Measurements from ENCODE around the gene SYT6. TPM values are rescaled to one million over a fixed set of nuclear protein-coding genes. Genes with fewer than 3 reads are reported as not detected.

SYT6 gene
- total RNA-seq, 1 experiment from 2014 or later = not detected

GRCh38 chr1:114103992-114104391, 49.7 kb downstream of the SYT6 start:
- H3K4me1 ChIP-seq (ENCODE audit: control insufficient read depth in 1 of 2, insufficient read depth in 2 of 2, low read length in 2 of 2) = no peaks in the 10 kb centered on the region
- peaks cover 36% of the 10 kb centered on the region for H3K27me3 ChIP-seq (ENCODE audit: insufficient read depth, low read length)
- no peaks in the 10 kb centered on the region for H3K79me2 ChIP-seq (ENCODE audit: insufficient read depth, low read length)
- no peak overlapping the region for H3K9ac ChIP-seq (ENCODE audit: low read length)
- H3K9me2 ChIP-seq (ENCODE audit: insufficient read depth) = no peaks in the 10 kb centered on the region
- H3K4me2 ChIP-seq (ENCODE audit: low read length) = no peak overlapping the region
- TF ChIP-seq ZBTB33 (IDR thresholded peaks at IDR 0.05; ENCODE audit: extremely low read depth, insufficient replicate concordance, low read length) (no peak), MAX (IDR thresholded peaks at IDR 0.05) (no peak), CEBPB (IDR thresholded peaks at IDR 0.05; ENCODE audit: low read depth) (no peak), SIN3A (IDR thresholded peaks at IDR 0.05; ENCODE audit: low read depth) (no peak), ZNF274 (IDR thresholded peaks at IDR 0.05; ENCODE audit: low read depth, low read length) (no peak), ELF1 (IDR thresholded peaks at IDR 0.05; ENCODE audit: borderline replicate concordance, low read depth) (no peak), ATF3 (IDR thresholded peaks at IDR 0.05) (no peak), POLR2A (IDR thresholded peaks at IDR 0.05; ENCODE audit: borderline replicate concordance, extremely low read depth, insufficient read depth, insufficient read length) (no peak), POLR2AphosphoS5 (IDR thresholded peaks at IDR 0.05; ENCODE audit: low read depth, low read length) (no peak), SRF (IDR thresholded peaks at IDR 0.05; ENCODE audit: low read depth) (no peak)
- no peak for ATAC-seq
- H4K20me1 ChIP-seq (ENCODE audit: insufficient read depth) = no peaks in the 10 kb centered on the region
- no peaks in the 10 kb centered on the region for H3K36me3 ChIP-seq (ENCODE audit: control insufficient read depth in 1 of 2, insufficient read depth in 2 of 2, low read length in 2 of 2)
- H2AFZ ChIP-seq (ENCODE audit: low read depth, low read length, poor library complexity, severe bottlenecking) = no peak overlapping the region
- ChIA-PET RAD21 (ENCODE audit: low non-redundant PET in 1 of 2, low total read pairs in 2 of 2, uncharacterized antibody in 2 of 2, unreplicated experiment in 2 of 2) (no interaction called here), CTCF (no interaction called here), POLR2A (no interaction called here)
- BruUV-seq (replicated peaks) = no TSS peak
- H3K4me3 ChIP-seq (replicated peaks in 1 of 2; ENCODE audit: low read depth in 1 of 2, low read length in 2 of 2) = no peak overlapping the region
- DNase-seq (ENCODE audit: low read depth, low spot score) = no peak
- H3K9me3 ChIP-seq (ENCODE audit: control insufficient read depth in 1 of 2, insufficient read depth in 1 of 2, low read depth in 1 of 2, low read length in 2 of 2) = no peaks in the 10 kb centered on the region
- no peak overlapping the region for H3K27ac ChIP-seq (ENCODE audit: low read depth, low read length)
- intact Hi-C loops (cut with micrococcal nuclease) = no loop called here
